Measurements from ENCODE around the gene ZNF536.

DNA sequence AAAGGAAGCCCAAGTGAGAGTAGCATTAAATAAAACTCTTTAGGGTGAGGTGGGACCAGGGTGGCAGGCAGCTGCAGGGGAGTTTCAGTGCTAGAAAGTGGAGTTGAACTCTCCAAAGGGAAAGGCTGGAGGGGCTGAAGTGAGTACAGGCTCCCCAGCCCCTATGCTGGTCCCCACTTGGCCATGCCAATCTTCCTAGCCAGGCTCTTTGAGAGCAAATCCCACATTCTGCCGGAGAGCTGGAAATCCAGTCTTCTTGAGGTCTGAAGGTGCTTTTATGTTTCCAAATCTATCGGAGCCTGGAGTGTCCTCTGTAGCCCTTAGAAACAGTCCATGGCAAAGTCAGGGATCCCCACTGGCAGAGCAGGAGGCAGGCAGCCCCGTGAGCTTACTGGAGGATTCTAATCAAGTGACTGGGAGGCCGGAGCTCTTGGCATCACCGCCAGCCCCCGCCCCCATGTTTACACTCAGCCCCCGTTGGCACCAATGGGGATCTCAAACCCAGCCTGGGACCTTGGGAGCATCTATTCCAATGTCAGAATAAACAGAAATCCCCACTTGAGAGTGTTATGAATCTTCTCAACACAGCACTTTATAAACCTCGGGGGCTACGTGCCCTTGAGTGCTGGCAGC lies 18.3 kb downstream of the ZNF536 start:
- TF ChIP-seq, protein P1, sequence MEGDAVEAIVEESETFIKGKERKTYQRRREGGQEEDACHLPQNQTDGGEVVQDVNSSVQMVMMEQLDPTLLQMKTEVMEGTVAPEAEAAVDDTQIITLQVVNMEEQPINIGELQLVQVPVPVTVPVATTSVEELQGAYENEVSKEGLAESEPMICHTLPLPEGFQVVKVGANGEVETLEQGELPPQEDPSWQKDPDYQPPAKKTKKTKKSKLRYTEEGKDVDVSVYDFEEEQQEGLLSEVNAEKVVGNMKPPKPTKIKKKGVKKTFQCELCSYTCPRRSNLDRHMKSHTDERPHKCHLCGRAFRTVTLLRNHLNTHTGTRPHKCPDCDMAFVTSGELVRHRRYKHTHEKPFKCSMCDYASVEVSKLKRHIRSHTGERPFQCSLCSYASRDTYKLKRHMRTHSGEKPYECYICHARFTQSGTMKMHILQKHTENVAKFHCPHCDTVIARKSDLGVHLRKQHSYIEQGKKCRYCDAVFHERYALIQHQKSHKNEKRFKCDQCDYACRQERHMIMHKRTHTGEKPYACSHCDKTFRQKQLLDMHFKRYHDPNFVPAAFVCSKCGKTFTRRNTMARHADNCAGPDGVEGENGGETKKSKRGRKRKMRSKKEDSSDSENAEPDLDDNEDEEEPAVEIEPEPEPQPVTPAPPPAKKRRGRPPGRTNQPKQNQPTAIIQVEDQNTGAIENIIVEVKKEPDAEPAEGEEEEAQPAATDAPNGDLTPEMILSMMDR (optimal IDR thresholded peaks at IDR 0.05 in 1 of 3, IDR thresholded peaks at IDR 0.05 in 1 of 3, conservative IDR thresholded peaks at IDR 0.05 in 1 of 3; ENCODE audit: extremely low read depth in 1 of 3, insufficient read depth in 2 of 3, low read length in 3 of 3), result no peak
- no peak for TF ChIP-seq EZH2 (IDR thresholded peaks at IDR 0.05; ENCODE audit: low read length)

Data from keratinocyte (primary cell).